ENCODE data around the gene GLT1D1. TPM values are rescaled to one million over a fixed set of nuclear protein-coding genes. Genes with fewer than 3 reads are reported as not detected.

Gene GLT1D1
- total and polyA plus RNA-seq, 2 of the 8 experiments (the other 6 are each of a cell fraction or from before 2014, with no cell fraction given) = 1.5 to 3.6 TPM

- Histone ChIP-seq H3K9me3 (ENCODE audit: insufficient read depth in 2 of 2, low read depth in 1 of 2, low read length in 1 of 2) (no peaks in the 10 kb centered on the region), H3K79me2 (ENCODE audit: control insufficient read depth in 1 of 2, insufficient read depth in 2 of 2, low read length in 2 of 2) (no peaks in the 10 kb centered on the region), H2AFZ (ENCODE audit: low read length) (no peak overlapping the region), H3K56ac (replicated peaks; ENCODE audit: insufficient read length, low read depth, low read length) (no peak overlapping the region), H4K20me1 (replicated peaks in 1 of 2; ENCODE audit: control insufficient read depth in 1 of 2, insufficient read depth in 2 of 2, low read length in 2 of 2) (no peaks in the 10 kb centered on the region), H2BK20ac (ENCODE audit: low read length) (no peak overlapping the region), H3K23ac (ENCODE audit: insufficient read length) (no peak overlapping the region), H3K4me1 (replicated peaks in 1 of 4; ENCODE audit: control insufficient read depth in 3 of 4, insufficient read depth in 4 of 4, low read length in 3 of 4) (no peaks in the 10 kb centered on the region), H3K9ac (replicated peaks in 1 of 4; ENCODE audit: extremely low read depth in 1 of 4, low read depth in 3 of 4, low read length in 3 of 4) (no peak overlapping the region), H3K18ac (ENCODE audit: extremely low read depth, low read length) (no peak overlapping the region), H4K91ac (replicated peaks; ENCODE audit: insufficient read length, low read length) (no peak overlapping the region), H2BK12ac (ENCODE audit: low read depth, low read length) (no peak overlapping the region), H2BK15ac (ENCODE audit: low read length) (no peak overlapping the region), H3K4me3 (ENCODE audit: extremely low read depth in 1 of 4, insufficient read depth in 2 of 4, low read depth in 3 of 4, low read length in 4 of 4) (no peak overlapping the region), H2BK120ac (replicated peaks; ENCODE audit: low read depth, low read length) (no peak overlapping the region), H2AK5ac (ENCODE audit: low read depth, low read length) (no peak overlapping the region), H3K23me2 (ENCODE audit: low read depth, low read length) (no peaks in the 10 kb centered on the region), H3K14ac (ENCODE audit: insufficient read length) (no peak overlapping the region), H2BK5ac (ENCODE audit: low read depth, low read length) (no peak overlapping the region), H3K36me3 (ENCODE audit: control insufficient read depth in 2 of 4, insufficient read depth in 4 of 4, low read length in 3 of 4) (no peaks in the 10 kb centered on the region), H3K27ac (ENCODE audit: low read depth, low read length) (no peak overlapping the region), H3K4ac (replicated peaks; ENCODE audit: insufficient read length, low read depth, low read length) (no peak overlapping the region), H4K5ac (ENCODE audit: insufficient read length, low read depth, low read length) (no peak overlapping the region), H3K4me2 (ENCODE audit: insufficient read depth in 1 of 2, low read depth in 2 of 2, low read length in 2 of 2) (no peak overlapping the region), H3K79me1 (ENCODE audit: low read depth, low read length) (no peaks in the 10 kb centered on the region), H4K8ac (ENCODE audit: extremely low read depth, insufficient read depth, low read length) (no peak overlapping the region), H3K27me3 (replicated peaks in 1 of 4; ENCODE audit: control insufficient read depth in 3 of 4, extremely low read depth in 1 of 4, insufficient read depth in 3 of 4, low read length in 3 of 4) (no peaks in the 10 kb centered on the region)
- FAIRE-seq (no peak), DNase-seq (ENCODE audit: low read depth in 1 of 2, low spot score in 2 of 2) (no peak)
- CTCF ChIA-PET (ENCODE audit: partially characterized antibody) = interaction anchor here (1.1 to 1.8 kb wide), 2 partner anchors 9 to 51 kb away, joined by 4 to 5 read pairs; partner anchors contain the start of gene SLC15A4
- WGBS, 2 experiments (ENCODE audit: extremely low coverage in 1 of 2, insufficient coverage in 1 of 2, insufficient read length in 1 of 2, insufficient replicate concordance in 2 of 2, low coverage in 1 of 2, low lambda C conversion rate in 2 of 2, missing lambda C conversion rate in 1 of 2) = 95% methylated on average over 10 of the region's 10 CpGs; no CpG with 5 or more reads in 1 of the 2 experiments
- TF ChIP-seq GTF2F1 (IDR thresholded peaks at IDR 0.05; ENCODE audit: borderline replicate concordance, low read depth, low read length) (no peak), SAP30 (IDR thresholded peaks at IDR 0.05; ENCODE audit: insufficient read depth, insufficient replicate concordance, low read length) (no peak), CEBPB (IDR thresholded peaks at IDR 0.05; ENCODE audit: low read depth, low read length) (no peak), BCL11A (IDR thresholded peaks at IDR 0.05; ENCODE audit: low read depth in 2 of 2, low read length in 2 of 2) (no peak)
- POLR2A ChIA-PET (ENCODE audit: partially characterized antibody) = interaction anchor here (0.7 to 2.2 kb wide), 3 partner anchors 9 to 226 kb away, joined by 3 to 14 read pairs (median 3); partner anchors contain the start of gene SLC15A4
Observed at GRCh38 chr12:128833418-128833817, 19.9 kb upstream of the GLT1D1 start.

Data from H1 (cell line).